A375 (cell line): ENCODE measurements around the gene SHCBP1. TPM values are rescaled to one million over a fixed set of nuclear protein-coding genes. Genes with fewer than 3 reads are reported as not detected.

ENCODE experiments used
- small RNA-seq: library from RNA; depleted of rRNA; stranded (forward); fragments of <200 nt; gene quantifications from one replicate; pipeline ENCODE3, GENCODE V24; 2014
- total RNA-seq: library from RNA; depleted of rRNA; stranded (reverse); fragments of >200 nt; shearing (Covaris generic); gene quantifications from 2 replicates; pipeline ENCODE4 v1.2.3, GENCODE V29; 2014; rRNA removed

Gene SHCBP1, protein sequence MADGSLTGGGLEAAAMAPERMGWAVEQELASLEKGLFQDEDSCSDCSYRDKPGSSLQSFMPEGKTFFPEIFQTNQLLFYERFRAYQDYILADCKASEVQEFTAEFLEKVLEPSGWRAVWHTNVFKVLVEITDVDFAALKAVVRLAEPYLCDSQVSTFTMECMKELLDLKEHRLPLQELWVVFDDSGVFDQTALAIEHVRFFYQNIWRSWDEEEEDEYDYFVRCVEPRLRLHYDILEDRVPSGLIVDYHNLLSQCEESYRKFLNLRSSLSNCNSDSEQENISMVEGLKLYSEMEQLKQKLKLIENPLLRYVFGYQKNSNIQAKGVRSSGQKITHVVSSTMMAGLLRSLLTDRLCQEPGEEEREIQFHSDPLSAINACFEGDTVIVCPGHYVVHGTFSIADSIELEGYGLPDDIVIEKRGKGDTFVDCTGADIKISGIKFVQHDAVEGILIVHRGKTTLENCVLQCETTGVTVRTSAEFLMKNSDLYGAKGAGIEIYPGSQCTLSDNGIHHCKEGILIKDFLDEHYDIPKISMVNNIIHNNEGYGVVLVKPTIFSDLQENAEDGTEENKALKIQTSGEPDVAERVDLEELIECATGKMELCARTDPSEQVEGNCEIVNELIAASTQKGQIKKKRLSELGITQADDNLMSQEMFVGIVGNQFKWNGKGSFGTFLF
- 26.5 and 35.2 TPM in 2 replicates for total RNA-seq

DNA sequence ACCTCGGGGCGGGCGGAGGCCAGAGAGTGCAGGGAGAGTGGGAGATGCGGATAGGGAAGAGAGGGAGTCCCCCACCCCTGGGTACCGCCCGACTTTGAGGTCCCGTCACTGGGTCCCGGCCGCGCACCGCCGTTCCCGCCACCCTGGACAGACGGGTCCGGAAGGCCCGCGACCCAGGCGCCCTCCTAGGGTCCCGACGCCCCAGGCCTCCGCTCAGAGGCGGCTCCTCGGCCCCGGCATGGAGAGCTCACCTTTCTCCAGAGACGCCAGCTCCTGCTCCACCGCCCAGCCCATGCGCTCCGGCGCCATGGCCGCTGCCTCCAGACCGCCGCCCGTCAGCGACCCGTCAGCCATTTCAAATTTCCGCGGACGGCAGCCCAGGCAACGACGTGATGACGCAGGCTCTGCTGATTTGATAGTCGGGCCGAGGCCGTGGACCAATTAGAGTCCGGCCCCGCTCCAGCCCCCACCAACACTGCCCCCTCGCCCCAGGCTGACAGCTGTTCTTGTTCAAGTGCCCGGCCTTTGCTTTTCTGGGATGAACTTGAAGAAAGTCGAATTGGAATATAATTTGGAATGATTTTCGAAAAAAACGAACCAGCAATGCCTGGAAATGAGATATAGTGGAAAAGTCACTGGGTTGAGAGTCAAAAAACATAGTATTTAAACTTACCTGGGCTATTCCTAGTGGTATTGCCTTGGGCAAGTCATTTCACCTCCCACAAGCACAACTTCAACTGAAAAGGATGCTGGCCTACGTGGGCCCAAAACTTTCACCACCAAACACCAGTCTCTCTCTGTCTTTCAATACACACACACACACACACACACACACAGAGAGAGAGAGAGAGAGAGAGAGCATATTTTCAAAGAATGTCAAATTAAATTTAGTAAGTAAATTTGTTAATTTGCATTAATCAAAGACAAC is at the start of gene SHCBP1:
Gene SHCBP1 (minus strand): TSS at position 374 of the 928 bp plus-strand sequence. CDS start 20 bp downstream, at position 354.

Small RNA genes within 50 kb of the gene (small RNA-seq; reads per million reads assigned to genes)
- not detected for gene RNU6-845P

Other genes with a start within 250 kb of the SHCBP1 start
- gene VPS35, start 67.8 kb upstream of the SHCBP1 start, total RNA-seq: 29.6 and 44.1 TPM in 2 replicates
- gene ORC6, start 68.3 kb upstream of the SHCBP1 start, total RNA-seq: 50.4 and 51.8 TPM in 2 replicates
- gene MYLK3, start 127.0 kb upstream of the SHCBP1 start, total RNA-seq: 0.21 and 0.41 TPM in 2 replicates
- gene C16orf87, start 209.8 kb upstream of the SHCBP1 start, total RNA-seq: 12.7 and 14.1 TPM in 2 replicates